Mesenchymal stem cell (in vitro differentiated cells and primary cell): ENCODE data around the gene MOV10.

Experiments
- DNase-seq: peaks from one replicate; pipeline ENCODE4 v3.0.0-alpha.2; 2013
- H2AFZ ChIP-seq: one replicate; pipeline ENCODE4 v1.6.1; 2013; ENCODE audit warnings: low read depth, mild to moderate bottlenecking, control low read depth, inconsistent platforms, low read length, moderate library complexity
- H2AK5ac ChIP-seq: 2 replicates; pipeline ENCODE4 v1.6.1; 2013; ENCODE audit warnings: low read length, moderate library complexity, mild to moderate bottlenecking, inconsistent platforms; ENCODE audit not compliant: severe bottlenecking
- H2BK120ac ChIP-seq: one replicate; pipeline ENCODE4 v1.6.1; 2013; ENCODE audit warnings: low read depth, mild to moderate bottlenecking, inconsistent platforms, low read length, moderate library complexity
- H2BK12ac ChIP-seq, 2 experiments: one replicate each; pipeline ENCODE4 v1.6.1; 2013; ENCODE audit warnings: inconsistent platforms in 2 of 2, low read length in 2 of 2, mild to moderate bottlenecking in 2 of 2, moderate library complexity in 2 of 2, control low read depth in 1 of 2
- H2BK15ac ChIP-seq: one replicate; pipeline ENCODE4 v1.6.1; 2013; ENCODE audit warnings: mild to moderate bottlenecking, low read depth, inconsistent platforms; ENCODE audit not compliant: poor library complexity, severe bottlenecking
- H2BK5ac ChIP-seq: 2 replicates; pipeline ENCODE4 v1.6.1; 2013; ENCODE audit warnings: low read depth, mild to moderate bottlenecking, low read length, control low read depth, inconsistent platforms; ENCODE audit not compliant: poor library complexity, severe bottlenecking
- H3K14ac ChIP-seq, 2 experiments: one replicate each; pipeline ENCODE4 v1.6.1; 2013; ENCODE audit warnings: inconsistent platforms in 2 of 2, low read length in 2 of 2, control low read depth in 1 of 2, mild to moderate bottlenecking in 1 of 2, moderate library complexity in 1 of 2
- H3K18ac ChIP-seq, 2 experiments: one replicate each; pipeline ENCODE4 v1.6.1; 2013; ENCODE audit warnings: inconsistent platforms in 2 of 2, low read length in 2 of 2, control low read depth in 1 of 2, low read depth in 1 of 2, mild to moderate bottlenecking in 1 of 2
- H3K23ac ChIP-seq, 2 experiments: one replicate each; pipeline ENCODE4 v1.6.1; 2013; ENCODE audit warnings: inconsistent platforms in 2 of 2, low read length in 2 of 2, mild to moderate bottlenecking in 2 of 2, moderate library complexity in 2 of 2, control low read depth in 1 of 2
- H3K27ac ChIP-seq: 2 replicates; pipeline ENCODE4 v1.5.1; 2013; ENCODE audit warnings: mild to moderate bottlenecking, moderate library complexity, low read length, control low read depth, inconsistent platforms; ENCODE audit not compliant: poor library complexity, severe bottlenecking
- H3K27me3 ChIP-seq, 2 experiments: 2 replicates each; pipeline versions ENCODE4 v1.6.1 to v1.7.0; 2013; ENCODE audit warnings: low read length in 2 of 2, mild to moderate bottlenecking in 2 of 2, moderate library complexity in 2 of 2, control low read depth in 1 of 2, inconsistent platforms in 1 of 2; ENCODE audit not compliant: control insufficient read depth in 1 of 2, insufficient read depth in 1 of 2
- H3K36me3 ChIP-seq, 2 experiments: 2 replicates each; pipeline versions ENCODE4 v1.6.1 to v1.7.0; 2013; ENCODE audit warnings: low read length in 2 of 2, control low read depth in 1 of 2, inconsistent platforms in 1 of 2, low read depth in 1 of 2, mild to moderate bottlenecking in 1 of 2; ENCODE audit not compliant: insufficient read depth in 2 of 2, control insufficient read depth in 1 of 2
- H3K4ac ChIP-seq, 2 experiments: one replicate each; pipeline ENCODE4 v1.6.1; 2013; ENCODE audit warnings: inconsistent platforms in 2 of 2, low read length in 2 of 2, mild to moderate bottlenecking in 2 of 2, moderate library complexity in 2 of 2, control low read depth in 1 of 2, low read depth in 1 of 2
- H3K4me1 ChIP-seq: 2 replicates; pipeline ENCODE4 v1.6.1; 2013; ENCODE audit warnings: low read depth, low read length, control low read depth; ENCODE audit not compliant: control insufficient read depth, insufficient read depth
- H3K4me2 ChIP-seq: 2 replicates; pipeline ENCODE4 v1.6.1; 2013; ENCODE audit warnings: low read length, mild to moderate bottlenecking, inconsistent platforms; ENCODE audit not compliant: poor library complexity, severe bottlenecking
- H3K4me3 ChIP-seq, 2 experiments: 2 replicates each; pipeline versions ENCODE4 v1.5.1 to v1.7.0; 2013; ENCODE audit warnings: low read length in 2 of 2, mild to moderate bottlenecking in 2 of 2, control low read depth in 1 of 2, low read depth in 1 of 2; ENCODE audit not compliant: insufficient read depth in 1 of 2
- H3K79me1 ChIP-seq: replicated peaks from 2 replicates; pipeline ENCODE4 v1.6.1; 2013; ENCODE audit warnings: mild to moderate bottlenecking, control low read depth, low read length, inconsistent platforms; ENCODE audit not compliant: poor library complexity, severe bottlenecking
- H3K9ac ChIP-seq: 2 replicates; pipeline ENCODE4 v1.7.0; 2013; ENCODE audit warnings: mild to moderate bottlenecking, low read length, moderate library complexity
- H3K9me3 ChIP-seq: 2 replicates; pipeline ENCODE4 v1.7.0; 2013; ENCODE audit warnings: mild to moderate bottlenecking, low read length; ENCODE audit not compliant: control insufficient read depth
- H4K8ac ChIP-seq: one replicate; pipeline ENCODE4 v1.6.1; 2013; ENCODE audit warnings: inconsistent platforms, mild to moderate bottlenecking, low read length, moderate library complexity
- H4K91ac ChIP-seq: one replicate; pipeline ENCODE4 v1.6.1; 2013; ENCODE audit warnings: mild to moderate bottlenecking, low read length, inconsistent platforms
- WGBS: methylation state at CpG from one replicate; pipeline ENCODE4 v1.1.7; 2013; ENCODE audit warnings: mixed read lengths; 5-methylcytosine and 5-hydroxymethylcytosine counted together

Gene MOV10

GRCh38 chr1:112706505-112707220, 32.2 kb downstream of the MOV10 start, which contains the start of gene RHOC:
RHOC (minus strand) TSS chr1:112707127; CDS start chr1:112703799, 3,328 bp downstream.
- peak within 1 kb of the TSS; percentile 82 to 90 for H3K4me3 ChIP-seq
- WGBS = 0% methylated on average over 31 of the region's 61 CpGs
- H2BK5ac ChIP-seq = peak within 1 kb of the TSS; percentile 91
- peaks cover 34% of the 10 kb centered on the region for H3K4me1 ChIP-seq
- H2AFZ ChIP-seq = peak within 1 kb of the TSS; percentile 18
- H3K27ac ChIP-seq = peak within 1 kb of the TSS; percentile 82
- peak within 1 kb of the TSS; percentile 46 for H2AK5ac ChIP-seq
- H3K9me3 ChIP-seq = no peaks in the 10 kb centered on the region
- no peaks in the 10 kb centered on the region for H3K27me3 ChIP-seq
- H4K8ac ChIP-seq = peak within 1 kb of the TSS; percentile 69
- H2BK120ac ChIP-seq = peak within 1 kb of the TSS; percentile 90
- peak within 1 kb of the TSS in 1 of 2 experiments; percentile 89 for H3K14ac ChIP-seq
- DNase-seq = peak; percentile 52
- H3K36me3 ChIP-seq = peaks cover 23 to 36% of the 10 kb centered on the region in 2 experiments
- peak within 1 kb of the TSS; percentile 87 to 92 for H3K4ac ChIP-seq
- peak within 1 kb of the TSS; percentile 97 for H2BK15ac ChIP-seq
- H2BK12ac ChIP-seq = peak within 1 kb of the TSS; percentile 59 to 81
- H4K91ac ChIP-seq = peak within 1 kb of the TSS; percentile 83
- peak within 1 kb of the TSS; percentile 88 for H3K9ac ChIP-seq
- peak within 1 kb of the TSS; percentile 25 to 81 for H3K23ac ChIP-seq
- peaks cover 1% of the 10 kb centered on the region for H3K79me1 ChIP-seq
- peak within 1 kb of the TSS; percentile 71 for H3K4me2 ChIP-seq
- H3K18ac ChIP-seq = peak within 1 kb of the TSS; percentile 92 to 94

DNA sequence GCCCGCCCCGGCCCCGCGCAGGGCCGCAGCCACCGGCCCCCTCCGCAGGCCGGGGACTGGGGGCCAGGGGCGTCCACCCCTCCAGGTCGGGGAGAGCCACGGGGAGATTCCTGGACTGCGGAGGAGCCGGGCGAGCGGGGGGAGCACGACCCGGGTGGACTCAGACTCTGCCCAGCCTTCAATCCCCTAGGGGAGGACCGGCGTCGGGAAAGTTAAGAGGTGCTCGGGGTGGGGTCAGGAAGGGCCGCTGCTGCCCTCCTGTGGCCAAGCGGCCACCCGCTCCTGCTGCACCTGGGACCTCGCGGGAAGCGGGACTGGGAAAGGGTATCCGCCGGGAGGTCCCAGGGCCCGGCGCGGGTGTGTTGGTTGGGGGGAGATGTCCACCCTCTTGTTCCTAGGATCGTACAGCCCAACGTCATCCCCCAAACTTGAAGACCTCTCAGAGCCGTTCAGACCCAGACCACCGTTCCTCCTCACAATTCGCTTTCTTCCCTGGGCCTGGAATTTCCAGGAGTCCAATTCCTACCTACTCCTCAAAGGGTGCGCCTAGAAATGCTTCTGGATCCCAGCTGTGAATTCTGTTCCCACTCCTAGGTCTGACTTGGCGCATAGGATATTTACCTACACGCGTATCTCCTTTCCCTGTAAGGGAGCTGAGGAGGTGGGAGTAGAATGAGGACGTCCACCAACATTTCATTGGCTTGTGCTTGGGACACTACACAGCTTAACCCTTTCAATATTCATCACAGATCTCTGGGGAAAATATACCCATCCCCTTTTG, 33.0 kb downstream of the MOV10 start:
- H3K18ac ChIP-seq = peak overlapping the region; percentile 76 to 86
- peaks cover 16 to 28% of the 10 kb centered on the region in 2 experiments for H3K36me3 ChIP-seq
- H3K79me1 ChIP-seq = peaks cover 1% of the 10 kb centered on the region
- H2BK15ac ChIP-seq = peak overlapping the region; percentile 64
- peak overlapping the region; percentile 69 for H3K27ac ChIP-seq
- H3K4ac ChIP-seq = peak overlapping the region in 1 of 2 experiments; percentile 87
- no peak overlapping the region for H2AFZ ChIP-seq
- H3K4me1 ChIP-seq = peaks cover 32% of the 10 kb centered on the region
- peak overlapping the region; percentile 71 for H3K4me2 ChIP-seq
- H3K27me3 ChIP-seq = no peaks in the 10 kb centered on the region
- peak overlapping the region; percentile 43 for H4K91ac ChIP-seq
- peak overlapping the region; percentile 82 to 90 for H3K4me3 ChIP-seq
- H2BK12ac ChIP-seq = peak overlapping the region in 1 of 2 experiments; percentile 43
- H3K14ac ChIP-seq = no peak overlapping the region
- 4% methylated on average over 42 of the region's 42 CpGs for WGBS
- H3K23ac ChIP-seq = no peak overlapping the region
- peak overlapping the region; percentile 90 for H2BK120ac ChIP-seq
- no peaks in the 10 kb centered on the region for H3K9me3 ChIP-seq
- peak overlapping the region; percentile 56 for H4K8ac ChIP-seq
- H2BK5ac ChIP-seq = peak overlapping the region; percentile 58
- peak; percentile 88 for DNase-seq
- H2AK5ac ChIP-seq = no peak overlapping the region
- H3K9ac ChIP-seq = peak overlapping the region; percentile 88

DNA sequence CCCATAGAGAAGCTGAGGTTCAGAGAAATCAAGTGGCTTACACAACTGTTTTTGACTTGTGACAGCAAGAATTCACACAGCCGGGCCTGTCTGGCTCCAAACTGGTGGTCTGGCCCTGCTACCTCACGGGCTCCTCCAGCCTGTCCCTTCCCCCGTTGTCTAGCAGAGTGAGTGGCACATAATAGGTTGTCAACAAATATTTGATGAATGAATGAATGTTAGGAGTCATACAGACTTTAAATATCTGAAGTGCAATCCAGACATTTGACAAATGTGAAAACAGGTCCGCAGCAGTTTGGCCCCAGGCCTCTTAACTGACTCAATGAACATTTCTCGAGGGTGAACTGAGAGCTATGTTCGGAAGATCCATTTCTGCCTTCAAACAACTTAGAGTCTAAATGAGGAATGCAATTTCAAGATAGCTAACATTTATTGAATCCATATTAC, 33.6 kb downstream of the MOV10 start:
- Histone ChIP-seq H3K9ac (peak overlapping the region; percentile 88), H3K4ac (no peak overlapping the region), H3K36me3 (peaks cover 10 to 22% of the 10 kb centered on the region in 2 experiments), H3K27me3 (no peaks in the 10 kb centered on the region), H2AFZ (no peak overlapping the region), H2BK5ac (no peak overlapping the region), H2BK15ac (no peak overlapping the region), H2BK120ac (no peak overlapping the region), H4K8ac (no peak overlapping the region), H3K9me3 (no peaks in the 10 kb centered on the region), H3K14ac (no peak overlapping the region), H2AK5ac (peak overlapping the region; percentile 34), H3K79me1 (peaks cover 1% of the 10 kb centered on the region), H3K4me2 (peak overlapping the region; percentile 20), H3K4me3 (peak overlapping the region in 1 of 2 experiments; percentile 90), H3K23ac (no peak overlapping the region), H4K91ac (no peak overlapping the region), H3K27ac (no peak overlapping the region), H2BK12ac (no peak overlapping the region), H3K18ac (no peak overlapping the region), H3K4me1 (peaks cover 26% of the 10 kb centered on the region)
- 78% methylated on average over 6 of the region's 6 CpGs for WGBS
- no peak for DNase-seq

- Histone ChIP-seq H3K9ac (no peak overlapping the region), H3K23ac (no peak overlapping the region), H3K36me3 (peaks cover 6 to 18% of the 10 kb centered on the region in 2 experiments), H3K79me1 (peaks cover 1% of the 10 kb centered on the region), H2BK5ac (no peak overlapping the region), H2AK5ac (no peak overlapping the region), H3K9me3 (no peaks in the 10 kb centered on the region), H3K27ac (no peak overlapping the region), H3K4me3 (no peak overlapping the region), H3K4ac (no peak overlapping the region), H4K8ac (no peak overlapping the region), H3K27me3 (peaks cover 0 to 4% of the 10 kb centered on the region in 2 experiments), H2BK120ac (no peak overlapping the region), H3K14ac (no peak overlapping the region), H2BK15ac (no peak overlapping the region), H3K4me1 (peaks cover 25% of the 10 kb centered on the region), H3K18ac (no peak overlapping the region), H2AFZ (no peak overlapping the region), H4K91ac (no peak overlapping the region), H3K4me2 (no peak overlapping the region), H2BK12ac (no peak overlapping the region)
- DNase-seq = no peak
- whole genome bisulfite sequencing = 100% methylated on average over 2 of the region's 3 CpGs
Measured at GRCh38 chr1:112708489-112708888, 34.0 kb downstream of the MOV10 start.
